ENCODE measurements around the gene PAN3.

DNA sequence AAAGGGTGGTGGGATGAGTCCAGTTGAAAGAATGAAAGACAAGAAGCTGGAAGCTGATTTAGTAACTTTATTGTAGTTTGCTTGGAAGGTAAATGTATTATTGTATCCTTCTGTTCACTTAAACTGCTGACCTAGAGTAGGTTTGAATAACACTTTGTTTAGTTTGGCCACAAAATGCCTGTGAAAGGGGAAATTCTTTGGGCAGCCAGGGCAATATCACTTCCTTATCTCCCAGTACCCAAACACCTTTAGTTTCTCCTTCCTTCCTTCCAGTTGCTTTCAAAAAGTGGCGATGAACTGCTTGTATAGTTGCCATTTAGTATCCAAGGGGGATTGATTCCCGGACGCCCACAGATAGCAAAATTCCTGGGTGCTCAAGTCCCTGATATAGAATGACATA, 120.1 kb downstream of the PAN3 start:
- TF ChIP-seq, protein P1, sequence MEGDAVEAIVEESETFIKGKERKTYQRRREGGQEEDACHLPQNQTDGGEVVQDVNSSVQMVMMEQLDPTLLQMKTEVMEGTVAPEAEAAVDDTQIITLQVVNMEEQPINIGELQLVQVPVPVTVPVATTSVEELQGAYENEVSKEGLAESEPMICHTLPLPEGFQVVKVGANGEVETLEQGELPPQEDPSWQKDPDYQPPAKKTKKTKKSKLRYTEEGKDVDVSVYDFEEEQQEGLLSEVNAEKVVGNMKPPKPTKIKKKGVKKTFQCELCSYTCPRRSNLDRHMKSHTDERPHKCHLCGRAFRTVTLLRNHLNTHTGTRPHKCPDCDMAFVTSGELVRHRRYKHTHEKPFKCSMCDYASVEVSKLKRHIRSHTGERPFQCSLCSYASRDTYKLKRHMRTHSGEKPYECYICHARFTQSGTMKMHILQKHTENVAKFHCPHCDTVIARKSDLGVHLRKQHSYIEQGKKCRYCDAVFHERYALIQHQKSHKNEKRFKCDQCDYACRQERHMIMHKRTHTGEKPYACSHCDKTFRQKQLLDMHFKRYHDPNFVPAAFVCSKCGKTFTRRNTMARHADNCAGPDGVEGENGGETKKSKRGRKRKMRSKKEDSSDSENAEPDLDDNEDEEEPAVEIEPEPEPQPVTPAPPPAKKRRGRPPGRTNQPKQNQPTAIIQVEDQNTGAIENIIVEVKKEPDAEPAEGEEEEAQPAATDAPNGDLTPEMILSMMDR (IDR thresholded peaks at IDR 0.05): no peak
- no peak for TF ChIP-seq POLR2A (IDR thresholded peaks at IDR 0.05)
